Liver (tissue), 9 donors: ENCODE results near the gene CCDC9B. TPM values are rescaled to one million over a fixed set of nuclear protein-coding genes. Genes with fewer than 3 reads are reported as not detected.

Source experiments
- DNase-seq: peaks from one replicate; pipeline ENCODE4 v3.0.0-alpha.2; 2017; ENCODE audit warnings: low spot score
- H3K27ac ChIP-seq, 2 donors: one replicate each; pipeline ENCODE4 v1.7.0; 2013; ENCODE audit warnings: inconsistent platforms in 2 of 2, low read length in 2 of 2, control low read depth in 1 of 2, low read depth in 1 of 2, mild to moderate bottlenecking in 1 of 2
- H3K27me3 ChIP-seq, 4 donors: one replicate each; pipeline versions ENCODE4 v1.6.1 to v1.7.0; 2013; ENCODE audit warnings: low read length in 3 of 4, inconsistent platforms in 1 of 4, mild to moderate bottlenecking in 1 of 4, moderate library complexity in 1 of 4; ENCODE audit not compliant: control insufficient read depth in 4 of 4, insufficient read depth in 4 of 4
- H3K36me3 ChIP-seq, 4 donors: one replicate each; pipeline versions ENCODE4 v1.6.1 to v1.7.0; 2013; ENCODE audit warnings: low read length in 3 of 4, mild to moderate bottlenecking in 3 of 4, low read depth in 1 of 4, moderate library complexity in 1 of 4; ENCODE audit not compliant: control insufficient read depth in 4 of 4, insufficient read depth in 3 of 4
- H3K4me1 ChIP-seq, 4 donors: one replicate each; pipeline versions ENCODE4 v1.6.1 to v1.7.0; 2013; ENCODE audit warnings: low read length in 3 of 4, mild to moderate bottlenecking in 3 of 4, moderate library complexity in 1 of 4; ENCODE audit not compliant: control insufficient read depth in 4 of 4, insufficient read depth in 4 of 4
- H3K4me3 ChIP-seq, 3 donors: one replicate each; pipeline versions ENCODE4 v1.6.1 to v1.7.0; 2013; ENCODE audit warnings: low read length in 3 of 3, control low read depth in 1 of 3, low read depth in 1 of 3, mild to moderate bottlenecking in 1 of 3
- H3K9ac ChIP-seq, 2 donors: one replicate each; pipeline ENCODE4 v1.7.0; 2013; ENCODE audit warnings: low read length in 2 of 2, mild to moderate bottlenecking in 2 of 2, moderate library complexity in 2 of 2, control low read depth in 1 of 2, low read depth in 1 of 2
- H3K9me3 ChIP-seq, 4 donors: one replicate each; pipeline versions ENCODE4 v1.6.1 to v1.7.0; 2013; ENCODE audit warnings: low read length in 3 of 4; ENCODE audit not compliant: control insufficient read depth in 4 of 4
- ATF3 ChIP-seq: IDR thresholded peaks from 2 replicates; pipeline ENCODE4 v1.6.1; 2016; ENCODE audit warnings: antibody characterized with exemption
- CTCF ChIP-seq: fragments of 150-350 bp; IDR thresholded peaks from 2 replicates; pipeline ENCODE4 v1.5.1; 2017; ENCODE audit warnings: improper control_type of control experiment, low read depth, low read length; ENCODE audit not compliant: missing input control
- EGR1 ChIP-seq, 2 donors: IDR thresholded peaks; 2 replicates each; pipeline ENCODE4 v1.6.1; 2016 to 2018; ENCODE audit warnings: antibody characterized with exemption in 2 of 2, low read depth in 2 of 2
- FOXA1 ChIP-seq: IDR thresholded peaks from 2 replicates; pipeline ENCODE4 v1.6.1; 2016; ENCODE audit warnings: antibody characterized with exemption
- FOXA2 ChIP-seq: IDR thresholded peaks from 2 replicates; pipeline ENCODE4 v1.6.1; 2016; ENCODE audit warnings: antibody characterized with exemption
- GABPA ChIP-seq, 2 donors: IDR thresholded peaks in 1 of 2; conservative IDR thresholded peaks in 1 of 2; 2 replicates each; pipeline ENCODE4 v1.6.1; 2016; ENCODE audit warnings: antibody characterized with exemption in 2 of 2, mild to moderate bottlenecking in 1 of 2, moderate library complexity in 1 of 2
- HNF4A ChIP-seq, 2 donors: conservative IDR thresholded peaks; 2 replicates each; pipeline ENCODE4 v1.6.1; 2016; ENCODE audit warnings: antibody characterized with exemption in 2 of 2, mild to moderate bottlenecking in 2 of 2
- HNF4G ChIP-seq: IDR thresholded peaks from 2 replicates; pipeline ENCODE4 v1.6.1; 2016; ENCODE audit warnings: antibody characterized with exemption
- JUND ChIP-seq, 2 donors: IDR thresholded peaks; 2 replicates each; pipeline ENCODE4 v1.6.1; 2016; ENCODE audit warnings: antibody characterized with exemption in 2 of 2
- NR2F2 ChIP-seq: IDR thresholded peaks from 2 replicates; pipeline ENCODE4 v1.6.1; 2016; ENCODE audit warnings: antibody characterized with exemption
- RAD21 ChIP-seq, 2 donors: IDR thresholded peaks; 2 replicates each; pipeline ENCODE4 v1.6.1; 2016; ENCODE audit warnings: antibody characterized with exemption in 2 of 2, mild to moderate bottlenecking in 2 of 2
- REST ChIP-seq: IDR thresholded peaks from 2 replicates; pipeline ENCODE4 v1.6.1; 2016; ENCODE audit warnings: antibody characterized with exemption, mild to moderate bottlenecking
- RXRA ChIP-seq, 2 donors: IDR thresholded peaks; 2 replicates each; pipeline ENCODE4 v1.6.1; 2017 to 2018; ENCODE audit warnings: antibody characterized with exemption in 2 of 2, mild to moderate bottlenecking in 1 of 2
- SP1 ChIP-seq: IDR thresholded peaks from 2 replicates; pipeline ENCODE4 v1.6.1; 2018; ENCODE audit warnings: antibody characterized with exemption, mild to moderate bottlenecking
- TAF1 ChIP-seq: conservative IDR thresholded peaks from 2 replicates; pipeline ENCODE4 v1.6.1; 2016; ENCODE audit warnings: antibody characterized with exemption, mild to moderate bottlenecking
- YY1 ChIP-seq: IDR thresholded peaks from 2 replicates; pipeline ENCODE4 v1.6.1; 2016; ENCODE audit warnings: antibody characterized with exemption, mild to moderate bottlenecking
- ZBTB33 ChIP-seq: IDR thresholded peaks from 2 replicates; pipeline ENCODE4 v1.6.1; 2016; ENCODE audit warnings: antibody characterized with exemption
- WGBS: extraction: QIAGEN DNeasy Blood & Tissue Kit; methylation state at CpG from one replicate; pipeline ENCODE4 v1.1.7; 2013; 5-methylcytosine and 5-hydroxymethylcytosine counted together
- polyA plus RNA-seq, 2 donors: library from polyadenylated mRNA; stranded (reverse) in 1 of 2; unstranded in 1 of 2; fragments of 200-250 nt in 1 of 2; fragments of >200 nt in 1 of 2; fragmentation: Nextera tagmentation in 1 of 2; extraction: Ambion mirVana in 1 of 2; gene quantifications; one replicate each; pipeline versions ENCODE4 v1.2.1 to v1.2.3, GENCODE V29; 2013 to 2015
- total RNA-seq, 2 donors: library from RNA; depleted of rRNA; stranded (reverse); fragments of >200 nt; gene quantifications; one replicate each; pipeline ENCODE4 v1.2.3, GENCODE V29; 2014
- donor health status: healthy.
- donor health status: healthy.
- donor health status: healthy.
- donor health status: healthy.
- donor health status: healthy.

CCDC9B gene
- total and polyA plus RNA-seq, 4 donors: 0.43 to 4.4 (median 0.73) TPM

GRCh38 chr15:40331026-40331425 lies 9.7 kb downstream of the CCDC9B start:
- Histone ChIP-seq H3K27me3 (no peaks in the 10 kb centered on the region), H3K9me3 (no peaks in the 10 kb centered on the region), H3K36me3 (no peaks in the 10 kb centered on the region), H3K27ac (no peak overlapping the region), H3K4me1 (peaks cover 0 to 14% (median 2%) of the 10 kb centered on the region in 4 donors), H3K9ac (no peak overlapping the region), H3K4me3 (no peak overlapping the region)
- TF ChIP-seq SP1 (no peak), FOXA1 (no peak)
- no peak for DNase-seq
- WGBS: 94% methylated on average over 7 of the region's 7 CpGs

GRCh38 chr15:40330368-40330836 lies 10.3 kb downstream of the CCDC9B start:
- Histone ChIP-seq H3K27me3 (no peaks in the 10 kb centered on the region), H3K36me3 (peaks cover 0 to 1% (median 0%) of the 10 kb centered on the region in 4 donors), H3K9me3 (no peaks in the 10 kb centered on the region), H3K27ac (peak overlapping the region in 1 of 2 donors; percentile 4), H3K9ac (no peak overlapping the region), H3K4me1 (peaks cover 0 to 14% (median 2%) of the 10 kb centered on the region in 4 donors), H3K4me3 (no peak overlapping the region)
- 81% methylated on average over 5 of the region's 5 CpGs for WGBS
- TF ChIP-seq NR2F2 (peak; percentile 67), RAD21 (IDR thresholded peaks at IDR 0.05) (no peak)
- DNase-seq: no peak

- no peak overlapping the region for H3K4me3 ChIP-seq
- H3K9ac ChIP-seq: no peak overlapping the region
- peaks cover 0 to 12% (median under 1%) of the 10 kb centered on the region in 4 donors for H3K4me1 ChIP-seq
- H3K9me3 ChIP-seq: no peaks in the 10 kb centered on the region
- H3K27me3 ChIP-seq: no peaks in the 10 kb centered on the region
- TF ChIP-seq RAD21 (IDR thresholded peaks at IDR 0.05): no peak
- TF ChIP-seq HNF4A (conservative IDR thresholded peaks at IDR 0.05): no peak
- TF ChIP-seq HNF4G: no peak
- TF ChIP-seq SP1: no peak
- no peak for TF ChIP-seq ZBTB33
- TF ChIP-seq NR2F2: no peak
- TF ChIP-seq FOXA2: no peak
- no peak for TF ChIP-seq TAF1
- no peak for TF ChIP-seq YY1
- TF ChIP-seq JUND (IDR thresholded peaks at IDR 0.05): no peak
- TF ChIP-seq RXRA (IDR thresholded peaks at IDR 0.05): no peak
- no peak for TF ChIP-seq ATF3
- TF ChIP-seq CTCF: no peak
- TF ChIP-seq FOXA1: no peak
- TF ChIP-seq REST: no peak
- TF ChIP-seq EGR1 (IDR thresholded peaks at IDR 0.05; ENCODE audit: low read depth in 2 of 2): no peak
- TF ChIP-seq GABPA (IDR thresholded peaks at IDR 0.05 in 1 of 2, conservative IDR thresholded peaks at IDR 0.05 in 1 of 2): no peak
- peaks cover 0 to 1% (median 0%) of the 10 kb centered on the region in 4 donors for H3K36me3 ChIP-seq
- 91% methylated on average over 7 of the region's 7 CpGs for WGBS
- DNase-seq: no peak
- H3K27ac ChIP-seq: no peak overlapping the region
These were observed 10.9 kb downstream of the CCDC9B start for GRCh38 chr15:40329804-40330203.
